Measurements from ENCODE around the gene SGO2. TPM values are rescaled to one million over a fixed set of nuclear protein-coding genes. Genes with fewer than 3 reads are reported as not detected.
"Not testable (repeated sequence)": the region's sequence is repeated elsewhere in the genome, so short reads cannot be mapped to it uniquely, and the experiment has no call there.

Gene SGO2
- total RNA-seq, 1 donor from 2014 or later = 4.7 TPM

DNA sequence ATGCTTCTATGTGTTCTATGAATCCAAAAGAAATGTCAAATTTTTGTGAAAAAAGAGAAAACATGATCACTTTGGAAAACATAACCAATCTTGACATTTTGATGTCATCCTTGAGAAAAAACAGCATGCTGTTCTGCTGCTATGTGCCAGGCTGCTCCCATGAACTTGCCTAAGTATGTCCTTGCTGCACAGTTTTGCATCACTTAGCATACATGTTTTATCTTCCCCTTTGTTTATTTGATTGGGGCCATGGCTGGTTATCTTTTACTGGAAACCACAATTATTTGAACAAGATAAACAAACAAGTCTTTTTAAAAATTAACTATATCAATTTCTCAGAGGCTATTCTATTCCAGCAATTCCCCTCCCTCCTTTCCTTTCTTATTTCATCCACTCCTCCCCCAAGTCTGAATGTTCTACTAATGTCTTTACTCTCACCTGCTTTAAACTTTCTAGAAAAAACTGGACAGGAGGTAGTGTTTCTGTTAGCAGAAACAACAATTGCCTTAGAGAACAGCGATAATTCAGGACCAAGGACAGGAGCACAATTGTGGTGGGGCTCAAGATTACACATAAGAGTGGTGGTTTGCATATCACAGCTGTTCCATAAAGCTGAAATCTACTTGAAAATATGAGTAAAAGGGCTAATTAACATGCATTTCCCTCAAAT lies 66.5 kb downstream of the SGO2 start:
- peak in 1 of 2 donors; percentile 19 for DNase-seq (ENCODE audit: low read depth in 2 of 2)

DNA sequence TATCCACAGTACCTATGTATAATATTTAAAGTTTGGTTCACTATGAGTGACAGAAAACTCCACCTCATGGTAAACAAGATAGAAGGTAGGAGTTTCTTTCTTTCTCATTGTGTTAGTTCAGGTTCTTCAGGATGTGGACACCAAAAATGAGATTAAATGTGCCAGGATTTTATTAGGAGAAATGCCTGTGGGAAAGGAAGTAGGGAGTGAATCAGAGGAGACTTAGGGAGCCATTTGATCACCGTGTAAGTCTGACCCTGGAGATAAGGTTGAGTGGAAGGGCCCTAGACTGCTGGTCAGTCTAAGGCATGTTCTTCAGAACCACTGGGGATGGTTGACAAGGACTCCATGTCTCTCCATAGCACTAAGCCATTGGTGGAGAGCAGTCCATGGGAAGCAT lies 67.9 kb downstream of the SGO2 start:
- no peak for DNase-seq (ENCODE audit: low read depth in 2 of 2)

DNA sequence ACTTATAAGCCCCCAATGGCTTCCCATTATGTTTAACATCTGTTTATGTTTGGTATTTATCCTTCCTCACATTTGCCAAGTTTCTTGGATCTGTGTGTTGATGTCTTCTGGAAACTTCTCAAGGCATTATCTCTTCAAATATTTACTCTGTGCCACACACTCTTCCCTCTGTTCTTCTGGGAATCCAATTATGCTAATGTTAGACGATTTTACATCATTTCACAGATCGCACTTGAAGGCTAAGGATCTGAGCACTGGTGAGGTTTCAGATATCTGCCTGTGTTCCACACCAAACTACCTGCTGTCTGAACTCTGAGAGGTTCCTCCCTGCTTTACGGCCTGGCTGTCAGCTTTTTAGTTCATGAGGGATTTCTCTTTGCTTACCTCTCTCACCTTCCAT lies 69.9 kb downstream of the SGO2 start:
- DNase-seq (ENCODE audit: low read depth in 2 of 2) = no peak

DNA sequence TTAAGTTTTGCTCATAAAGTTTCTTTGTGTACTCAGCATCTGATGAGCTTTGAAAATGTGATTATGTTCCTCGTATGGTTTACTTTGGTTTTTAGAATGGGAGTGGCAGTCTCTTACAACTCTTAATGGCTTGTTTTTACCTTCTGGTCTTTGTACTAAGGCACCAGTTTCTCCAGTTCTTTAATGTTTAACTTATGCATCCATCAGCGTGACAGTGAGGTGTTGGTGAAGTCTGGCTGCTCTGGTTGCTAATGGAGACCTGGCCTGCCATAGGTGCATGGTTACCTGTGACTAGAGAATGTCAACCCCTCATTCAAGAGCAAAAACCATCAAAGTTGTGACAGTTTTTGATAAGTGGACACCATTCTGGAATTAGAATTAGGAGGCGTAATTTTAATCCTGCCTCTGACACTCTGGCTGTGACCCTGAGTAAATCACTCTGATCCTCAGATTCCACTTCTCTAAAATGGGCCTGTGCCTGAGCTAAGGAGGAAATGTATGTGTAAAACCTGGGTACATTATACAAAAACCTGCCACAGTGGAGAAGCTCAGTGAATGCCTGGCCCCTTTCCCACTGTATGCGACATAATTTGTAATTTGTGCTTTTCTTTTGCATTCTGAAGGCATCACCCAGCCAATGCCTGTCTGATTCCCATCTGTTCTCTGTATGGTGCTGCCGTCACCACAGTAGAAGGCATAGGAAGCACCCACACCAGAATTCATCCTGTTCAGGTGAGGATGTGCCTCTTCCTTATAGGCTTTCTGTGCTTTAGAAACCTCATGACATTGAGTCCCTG lies 71.0 kb downstream of the SGO2 start:
- DNase-seq (ENCODE audit: low read depth in 2 of 2) = no peak

DNA sequence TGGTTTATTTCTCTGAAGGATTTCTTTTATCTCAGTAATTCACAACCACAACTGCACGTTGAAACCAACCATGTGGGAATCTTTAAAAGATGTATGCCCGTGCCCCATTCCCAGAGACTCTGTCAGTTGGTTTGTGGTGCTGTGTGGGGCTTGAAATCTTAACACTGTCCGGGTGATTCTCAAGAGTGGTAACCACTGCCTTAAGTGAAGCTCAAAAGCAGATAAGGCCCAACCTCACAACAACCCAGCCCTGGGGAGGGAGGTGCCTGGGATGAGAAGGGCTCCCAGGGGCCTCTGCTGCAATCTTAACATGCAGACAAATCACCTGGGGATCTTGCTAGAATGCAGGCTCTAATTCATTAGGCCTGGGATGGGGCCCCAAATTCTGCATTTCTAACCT lies 73.2 kb downstream of the SGO2 start:
- no peak for DNase-seq (ENCODE audit: low read depth in 2 of 2)

GRCh38 chr2:200600549-200601225 lies 74.7 kb downstream of the SGO2 start:
- DNase-seq (ENCODE audit: low read depth in 2 of 2) = no peak

DNA sequence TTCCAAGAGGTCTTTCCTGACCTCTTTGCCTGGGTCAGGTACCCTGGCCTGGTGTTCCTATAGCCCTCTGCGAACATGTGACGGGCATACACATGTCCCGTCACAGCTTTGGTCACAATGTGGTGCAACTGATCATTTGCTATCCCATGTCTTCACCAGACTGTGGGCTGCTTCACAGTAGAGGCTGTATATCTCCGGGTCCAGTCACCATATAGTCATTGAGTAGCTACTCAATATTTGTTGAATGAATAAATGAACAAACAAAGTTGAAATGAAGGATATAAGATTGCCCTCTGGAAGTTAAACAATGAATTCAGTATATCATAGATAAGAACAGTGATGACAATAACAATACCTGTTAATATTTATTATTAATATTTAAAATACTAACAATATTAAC lies 76.6 kb downstream of the SGO2 start:
- DNase-seq (ENCODE audit: low read depth in 2 of 2) = no peak

- DNase-seq (ENCODE audit: low read depth in 2 of 2) = no peak
Measured at GRCh38 chr2:200603972-200604371, 78.0 kb downstream of the SGO2 start.

DNA sequence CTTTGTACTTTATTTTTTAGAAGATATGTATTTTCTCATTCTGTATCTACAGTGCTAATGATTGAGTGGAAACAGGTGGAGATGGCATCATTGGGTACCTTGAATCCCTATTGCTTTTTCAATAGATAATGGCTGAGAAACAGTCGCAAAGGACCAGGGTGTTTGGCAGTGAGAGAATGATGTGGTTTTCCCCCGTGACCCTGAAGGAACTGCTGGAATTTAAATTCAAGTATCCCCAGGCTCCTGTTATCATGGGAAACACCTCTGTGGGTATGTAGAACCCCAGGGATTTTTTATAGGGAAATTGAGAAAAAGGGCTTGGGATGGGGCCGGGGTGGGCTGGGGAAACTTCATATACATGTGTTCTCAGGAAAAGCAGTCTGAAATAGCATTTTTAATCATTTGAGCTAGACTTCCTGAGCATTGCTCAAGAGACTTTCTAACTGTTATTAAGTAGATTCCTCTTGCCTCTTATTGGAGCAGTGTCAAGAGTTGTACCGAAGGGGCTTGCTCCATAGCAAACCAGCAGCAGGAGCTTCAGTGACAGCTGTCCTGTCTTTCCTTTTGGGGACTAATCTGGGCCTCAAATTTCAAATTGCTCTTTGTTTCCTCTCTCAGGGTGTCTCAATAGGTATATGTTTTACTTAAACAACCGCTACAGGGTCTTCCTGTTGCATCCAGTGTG lies 78.7 kb downstream of the SGO2 start:
- no peak for DNase-seq (ENCODE audit: low read depth in 2 of 2)

DNA sequence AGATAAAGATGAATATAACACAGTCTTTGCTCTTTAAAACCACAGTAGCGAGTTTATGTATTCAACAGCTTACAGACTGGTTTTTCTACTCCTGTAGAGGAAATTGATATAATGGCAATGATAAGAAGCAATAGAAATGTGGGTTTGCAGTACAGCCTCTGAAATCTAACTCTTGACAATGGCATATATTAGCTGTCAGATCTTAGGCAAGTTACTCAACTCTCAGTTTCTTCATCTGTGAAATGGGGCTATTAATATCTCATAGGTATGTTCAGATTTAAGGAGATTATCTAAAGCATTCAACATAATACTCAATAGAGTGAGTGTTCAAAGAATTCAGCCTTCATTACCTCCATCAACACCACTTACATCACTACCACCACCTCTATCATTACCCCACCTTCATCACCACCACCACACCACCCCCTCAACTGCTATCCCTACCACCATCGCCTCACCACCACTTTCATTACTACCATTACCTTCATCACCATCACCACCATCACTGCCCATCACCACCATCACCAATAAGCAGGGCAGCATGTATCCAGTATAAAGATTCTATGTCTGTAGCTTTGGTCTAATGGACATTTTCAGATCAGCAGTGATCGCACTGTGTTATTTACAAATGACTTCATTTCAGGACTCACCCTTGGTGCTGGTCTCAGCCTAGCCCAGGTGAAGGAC lies 82.5 kb downstream of the SGO2 start:
- no peak for DNase-seq (ENCODE audit: low read depth in 2 of 2)

GRCh38 chr2:200609028-200609614 lies 83.1 kb downstream of the SGO2 start:
- no peak for DNase-seq (ENCODE audit: low read depth in 2 of 2)

DNA sequence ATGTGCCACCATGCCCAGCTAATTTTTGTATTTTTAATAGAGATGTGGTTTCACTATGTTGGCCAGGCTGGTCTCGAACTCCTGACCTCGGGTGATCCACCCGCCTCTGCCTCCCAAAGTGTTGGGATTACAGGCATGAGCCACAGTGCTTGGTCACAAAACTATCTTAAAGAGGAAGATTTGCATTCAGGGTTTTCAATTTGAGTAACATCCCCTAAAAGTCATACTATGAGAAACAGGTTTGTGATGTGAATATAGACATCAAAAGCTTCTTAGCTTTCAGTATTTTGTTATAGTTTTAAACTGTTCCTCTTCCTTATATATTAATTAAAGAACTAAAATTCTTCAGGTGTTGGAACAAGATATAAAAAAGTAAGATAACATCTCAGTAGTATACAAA lies 84.2 kb downstream of the SGO2 start:
- not testable (repeated sequence) for DNase-seq (ENCODE audit: low read depth in 2 of 2)

DNA sequence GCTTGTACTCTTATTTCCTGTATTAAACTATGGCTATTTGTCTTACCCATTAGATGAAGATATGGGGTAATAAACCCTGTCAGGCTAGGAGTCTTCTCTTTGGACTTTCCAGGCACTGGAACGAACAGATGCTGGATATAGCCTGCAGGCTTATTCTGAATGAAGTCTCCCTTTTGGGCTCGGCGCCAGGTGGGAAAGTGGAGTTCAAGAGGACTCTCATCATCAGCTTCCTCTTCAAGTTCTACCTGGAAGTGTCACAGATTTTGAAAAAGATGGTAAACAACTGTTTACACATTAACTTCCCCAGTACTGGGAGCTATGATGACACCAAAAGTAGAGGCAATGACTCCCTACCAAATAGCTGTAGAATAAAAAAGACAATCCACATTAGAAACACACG lies 87.7 kb downstream of the SGO2 start:
- DNase-seq (ENCODE audit: low read depth in 2 of 2) = no peak

GRCh38 chr2:200614249-200614648 lies 88.2 kb downstream of the SGO2 start:
- peak in 1 of 2 donors; percentile 15 for DNase-seq (ENCODE audit: low read depth in 2 of 2)

GRCh38 chr2:200615247-200615646 lies 89.2 kb downstream of the SGO2 start:
- DNase-seq (ENCODE audit: low read depth in 2 of 2) = no peak

DNA sequence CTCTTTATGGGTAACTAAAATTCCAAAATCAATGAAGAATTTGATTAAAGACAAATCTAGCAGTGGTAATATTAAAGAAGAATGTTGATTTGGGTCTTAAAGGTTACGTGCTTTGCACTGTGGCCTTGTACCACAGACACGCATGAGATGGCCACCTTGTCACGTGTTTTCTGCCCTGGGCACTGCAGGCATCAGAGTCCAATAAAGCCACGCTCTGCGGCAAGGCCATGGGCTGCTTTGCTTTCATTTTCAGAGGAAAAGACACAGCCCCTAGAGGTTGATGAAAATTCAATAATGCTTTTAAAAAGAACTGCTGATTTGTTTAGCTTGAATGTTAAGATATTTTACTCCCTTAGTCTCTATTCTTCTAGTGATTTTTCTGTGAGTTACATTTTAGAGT lies 90.2 kb downstream of the SGO2 start:
- no peak for DNase-seq (ENCODE audit: low read depth in 2 of 2)

DNA sequence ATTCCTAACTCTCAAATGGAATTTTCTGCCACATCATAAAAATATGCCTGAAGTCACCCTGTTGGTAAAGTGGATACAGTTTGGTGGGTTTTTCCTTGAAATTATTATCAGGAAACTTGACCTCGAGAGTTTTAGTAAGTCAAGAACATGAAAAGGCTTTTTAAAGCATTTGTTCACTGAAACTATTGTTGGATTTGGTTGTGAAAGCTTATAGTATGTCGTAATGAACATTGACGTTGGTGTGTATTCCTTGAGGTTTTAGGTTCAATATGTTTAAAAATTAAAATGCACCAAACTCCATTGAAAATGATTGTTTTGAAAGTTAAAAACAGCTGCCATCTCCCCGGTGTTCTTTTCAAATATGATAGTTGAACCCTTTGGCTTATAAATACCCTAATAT lies 90.6 kb downstream of the SGO2 start:
- DNase-seq (ENCODE audit: low read depth in 2 of 2) = no peak

DNA sequence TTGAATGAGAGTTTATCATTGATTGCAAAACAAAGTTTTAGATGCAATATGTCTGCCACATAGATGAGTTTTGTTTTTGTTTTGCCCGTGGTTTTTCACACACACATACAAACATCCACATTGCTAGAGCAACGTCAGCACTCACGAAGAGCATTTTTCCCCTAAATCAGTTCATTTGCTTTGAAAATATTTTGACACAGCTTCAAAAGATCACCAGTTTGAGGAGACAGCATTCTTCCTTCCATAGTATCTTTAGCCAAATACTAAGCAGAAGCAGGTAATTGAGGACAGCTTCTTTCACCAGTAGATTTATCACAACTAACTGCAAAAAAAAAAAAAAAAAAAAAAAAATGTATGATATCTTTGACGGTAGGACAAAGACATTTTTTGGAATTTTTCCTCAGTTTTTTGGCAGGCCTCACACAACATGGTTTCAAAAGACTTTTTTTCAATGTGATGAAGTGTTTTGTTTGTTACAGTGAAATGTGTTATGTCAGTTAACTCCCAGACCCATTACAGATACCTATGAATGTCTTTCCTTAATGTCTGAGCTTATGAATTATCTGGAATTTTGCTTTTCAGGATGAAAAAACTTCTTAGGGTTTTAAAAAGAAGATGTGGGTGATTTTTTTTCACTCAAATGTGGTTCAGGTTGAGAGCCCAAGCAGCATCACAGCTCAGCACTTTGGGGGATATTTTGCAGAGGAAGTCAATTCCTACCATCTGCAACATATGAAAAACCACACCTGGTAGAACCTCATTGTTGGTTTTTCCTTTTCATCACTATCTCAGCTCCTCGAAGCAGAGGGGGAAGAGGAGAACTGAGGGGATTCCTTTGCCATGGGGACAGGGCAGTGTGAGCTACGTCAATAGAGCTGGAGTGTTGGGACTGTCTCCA lies 91.4 kb downstream of the SGO2 start:
- no peak for DNase-seq (ENCODE audit: low read depth in 2 of 2)

DNA sequence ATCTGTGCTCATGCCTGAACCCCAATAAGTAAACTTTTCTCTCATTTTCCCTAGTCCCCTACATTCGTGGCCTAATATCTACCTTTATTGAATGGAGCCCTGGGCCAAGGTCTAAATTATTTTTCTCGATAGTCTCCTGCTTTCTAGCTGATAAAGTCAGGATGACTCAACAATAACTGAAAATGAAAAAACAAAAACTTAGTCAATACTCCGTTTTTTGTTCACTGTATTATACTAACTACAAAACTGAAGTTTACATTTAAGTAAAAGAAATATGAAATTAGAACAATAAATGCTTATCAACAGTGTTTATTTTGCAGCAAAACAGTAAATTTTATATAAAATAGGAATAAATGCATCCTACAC lies 92.0 kb downstream of the SGO2 start:
- DNase-seq (ENCODE audit: low read depth in 2 of 2) = no peak

DNA sequence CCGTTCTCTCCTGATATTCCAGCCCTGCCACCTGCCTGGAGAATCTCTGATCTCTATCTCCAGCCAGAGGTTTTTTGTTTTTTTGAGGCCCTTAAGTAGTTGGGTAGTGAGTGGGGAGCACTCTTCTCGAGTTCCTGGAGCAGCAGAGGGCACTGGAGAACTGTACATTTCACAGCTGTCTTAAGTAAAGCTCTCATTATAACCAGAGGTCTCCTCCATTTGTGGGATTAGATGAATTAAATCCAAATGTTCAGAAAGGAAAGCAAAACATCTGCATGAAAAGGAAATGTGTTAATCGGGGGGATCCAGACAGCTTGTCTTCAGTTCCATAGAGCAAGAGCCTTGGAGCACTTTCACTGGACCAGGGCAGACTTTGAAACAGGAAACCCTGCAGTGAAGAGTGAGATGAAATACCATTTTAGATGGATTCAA lies 92.6 kb downstream of the SGO2 start:
- DNase-seq (ENCODE audit: low read depth in 2 of 2) = no peak
